OCI-LY1 (cell line): ENCODE results near the gene SYNDIG1L.

ENCODE experiments used
- H2AFZ ChIP-seq: fragments of 200-600 bp; sonication (generic), shearing (Covaris generic); 2 replicates; pipeline ENCODE4 v1.6.0; 2014; ENCODE audit warnings: antibody characterized with exemption, mild to moderate bottlenecking, low read length
- H3F3A ChIP-seq: fragments of 200-600 bp; sonication (generic), shearing (Covaris generic); 2 replicates; pipeline ENCODE4 v1.6.0; 2014; ENCODE audit warnings: mild to moderate bottlenecking, antibody characterized with exemption, low read length, moderate library complexity; ENCODE audit not compliant: insufficient read depth
- H3K27ac ChIP-seq: fragments of 200-600 bp; sonication (generic); 2 replicates; pipeline ENCODE4 v1.5.1; 2014; ENCODE audit warnings: low read length, mixed run types, mild to moderate bottlenecking, low read depth; ENCODE audit not compliant: poor library complexity, severe bottlenecking
- H3K27me3 ChIP-seq: fragments of 200-600 bp; sonication (generic); 2 replicates; pipeline ENCODE4 v1.6.0; 2014; ENCODE audit warnings: antibody characterized with exemption, mild to moderate bottlenecking, low read length, moderate library complexity; ENCODE audit not compliant: insufficient read depth
- H3K36me3 ChIP-seq: fragments of 200-600 bp; sonication (generic); 2 replicates; pipeline ENCODE4 v1.6.1; 2014; ENCODE audit warnings: mild to moderate bottlenecking, antibody characterized with exemption, low read length, moderate library complexity, mixed read lengths; ENCODE audit not compliant: insufficient read depth
- H3K4me1 ChIP-seq: fragments of 200-600 bp; sonication (generic); 2 replicates; pipeline ENCODE4 v1.5.1; 2014; ENCODE audit warnings: mild to moderate bottlenecking, low read length, moderate library complexity; ENCODE audit not compliant: insufficient read depth, severe bottlenecking
- H3K4me2 ChIP-seq: fragments of 200-600 bp; sonication (generic), shearing (Covaris generic); 2 replicates; pipeline ENCODE4 v1.6.1; 2014; ENCODE audit warnings: low read length
- H3K4me3 ChIP-seq: fragments of 200-600 bp; sonication (generic); 2 replicates; pipeline ENCODE4 v1.5.1; 2014; ENCODE audit warnings: low read length, low read depth, mild to moderate bottlenecking, mixed read lengths; ENCODE audit not compliant: poor library complexity, severe bottlenecking
- H3K79me2 ChIP-seq: fragments of 200-600 bp; shearing (Covaris generic); 2 replicates; pipeline ENCODE4 v1.6.1; 2016; ENCODE audit warnings: mixed run types, low read length, mixed read lengths; ENCODE audit not compliant: insufficient read depth
- H3K9ac ChIP-seq: fragments of 200-600 bp; sonication (generic), shearing (Covaris generic); 2 replicates; pipeline ENCODE4 v1.6.1; 2014; ENCODE audit warnings: mild to moderate bottlenecking, low read length, mixed read lengths
- H3K9me2 ChIP-seq: fragments of 200-600 bp; sonication (generic), shearing (Covaris generic); 2 replicates; pipeline ENCODE4 v1.6.1; 2014; ENCODE audit warnings: low read depth, mild to moderate bottlenecking, low read length, mixed read lengths
- H3K9me3 ChIP-seq: fragments of 200-600 bp; shearing (Covaris generic); 2 replicates; pipeline ENCODE4 v1.6.1; 2014; ENCODE audit warnings: low read length, mixed read lengths
- H4K20me1 ChIP-seq: fragments of 200-600 bp; sonication (generic), shearing (Covaris generic); 2 replicates; pipeline ENCODE4 v1.6.0; 2016; ENCODE audit warnings: mild to moderate bottlenecking, low read length; ENCODE audit not compliant: insufficient read depth
- CTCF ChIP-seq: fragments of 200-600 bp; sonication (generic), shearing (Covaris generic); IDR thresholded peaks from 2 replicates; pipeline ENCODE4 v1.5.1; 2017; ENCODE audit warnings: mild to moderate bottlenecking, antibody characterized with exemption, low read length, moderate library complexity, mixed read lengths
- EZH2 ChIP-seq: fragments of 200-600 bp; sonication (generic), shearing (Covaris generic); IDR thresholded peaks from 2 replicates; pipeline ENCODE4 v1.8.0; 2017; ENCODE audit warnings: borderline replicate concordance, mixed run types, mild to moderate bottlenecking, antibody characterized with exemption, low read length, moderate library complexity, mixed read lengths

Gene SYNDIG1L

GRCh38 chr14:74469548-74470518 lies 43.8 kb upstream of the SYNDIG1L start:
- Histone ChIP-seq H4K20me1 (no peaks in the 10 kb centered on the region), H3K79me2 (no peaks in the 10 kb centered on the region), H3K9ac (no peak overlapping the region), H3K4me3 (no peak overlapping the region), H3K4me1 (no peaks in the 10 kb centered on the region), H3K27me3 (no peaks in the 10 kb centered on the region), H3K27ac (no peak overlapping the region), H3K36me3 (no peaks in the 10 kb centered on the region), H3K9me2 (no peaks in the 10 kb centered on the region), H3F3A (no peaks in the 10 kb centered on the region), H3K4me2 (no peak overlapping the region), H2AFZ (no peak overlapping the region), H3K9me3 (no peaks in the 10 kb centered on the region)
- TF ChIP-seq EZH2: no peak

GRCh38 chr14:74468513-74468912 lies 42.5 kb upstream of the SYNDIG1L start:
- Histone ChIP-seq H3K9me3 (no peaks in the 10 kb centered on the region), H3K36me3 (no peaks in the 10 kb centered on the region), H3F3A (no peaks in the 10 kb centered on the region), H3K9ac (no peak overlapping the region), H3K9me2 (no peaks in the 10 kb centered on the region), H3K79me2 (no peaks in the 10 kb centered on the region), H3K4me3 (no peak overlapping the region), H3K4me1 (no peaks in the 10 kb centered on the region), H4K20me1 (no peaks in the 10 kb centered on the region), H3K4me2 (no peak overlapping the region), H3K27ac (no peak overlapping the region), H2AFZ (no peak overlapping the region), H3K27me3 (no peaks in the 10 kb centered on the region)
- TF ChIP-seq CTCF: no peak
- no peak for TF ChIP-seq EZH2

GRCh38 chr14:74465335-74465734 lies 39.3 kb upstream of the SYNDIG1L start:
- H3K9ac ChIP-seq: no peak overlapping the region

More at GRCh38 chr14:74465335-74465734, 39.3 kb upstream of the SYNDIG1L start:
- TF ChIP-seq CTCF (no peak), EZH2 (no peak)
- Histone ChIP-seq H3K4me1 (no peaks in the 10 kb centered on the region), H3K9me2 (no peaks in the 10 kb centered on the region), H3K79me2 (no peaks in the 10 kb centered on the region), H3K9me3 (no peaks in the 10 kb centered on the region), H3K4me3 (no peak overlapping the region), H3K36me3 (no peaks in the 10 kb centered on the region), H3K27me3 (no peaks in the 10 kb centered on the region), H3K27ac (no peak overlapping the region), H3K4me2 (no peak overlapping the region), H4K20me1 (no peaks in the 10 kb centered on the region), H2AFZ (no peak overlapping the region), H3F3A (no peaks in the 10 kb centered on the region)
